ENCODE measurements around the gene MARCHF2. TPM values are rescaled to one million over a fixed set of nuclear protein-coding genes. Genes with fewer than 3 reads are reported as not detected.

MARCHF2 gene
- total and polyA plus RNA-seq, 2 donors (not counting 3 experiments of a cell fraction or from before 2014, with no cell fraction given), result 43.5 to 91.9 TPM

DNA sequence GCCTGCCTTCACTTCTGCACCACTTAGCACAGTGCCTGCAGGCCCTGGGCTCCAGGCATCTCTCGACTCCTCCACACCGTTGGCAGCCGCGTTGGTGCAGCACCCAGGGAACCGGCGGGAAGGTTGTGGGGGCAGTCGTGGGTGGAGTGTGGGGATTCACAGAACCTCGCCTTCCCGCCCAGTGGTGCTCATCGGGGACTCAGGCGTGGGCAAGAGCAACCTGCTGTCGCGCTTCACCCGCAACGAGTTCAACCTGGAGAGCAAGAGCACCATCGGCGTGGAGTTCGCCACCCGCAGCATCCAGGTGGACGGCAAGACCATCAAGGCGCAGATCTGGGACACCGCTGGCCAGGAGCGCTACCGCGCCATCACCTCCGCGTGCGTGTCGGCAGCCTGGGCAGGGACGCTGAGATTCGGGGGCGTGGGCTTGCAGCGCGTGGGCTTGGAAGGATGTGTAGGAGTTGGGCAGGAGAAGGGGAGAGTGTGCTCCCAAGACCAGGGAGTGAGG lies 13.4 kb upstream of the MARCHF2 start:
- BruUV-seq (replicated peaks), result no TSS peak
- H3K4me1 ChIP-seq (ENCODE audit: control insufficient read depth, extremely low read depth, insufficient read depth, low read length), result peaks cover 11% of the 10 kb centered on the region
- dilution Hi-C loops (cut with MboI; ENCODE audit: extremely low pct_ligation_motif_present, low sequenced_read_pairs), result no loop called here
- H3K36me3 ChIP-seq (ENCODE audit: control insufficient read depth in 2 of 2, extremely low read depth in 1 of 2, insufficient read depth in 2 of 2, low read length in 2 of 2), result peaks cover 0 to 27% of the 10 kb centered on the region in 2 experiments
- no peaks in the 10 kb centered on the region for H3K27me3 ChIP-seq (ENCODE audit: control insufficient read depth in 2 of 2, insufficient read depth in 2 of 2, low read length in 2 of 2)
- H3K4me3 ChIP-seq (replicated peaks in 1 of 3; ENCODE audit: insufficient read depth in 1 of 3, low read depth in 1 of 3, low read length in 3 of 3), result no peak overlapping the region
- H3K9me1 ChIP-seq (replicated peaks; ENCODE audit: control insufficient read depth, extremely low read depth, insufficient read depth, low read length), result no peaks in the 10 kb centered on the region
- no peaks in the 10 kb centered on the region for H4K20me1 ChIP-seq (replicated peaks; ENCODE audit: control insufficient read depth, extremely low read depth, insufficient read depth, low read length)
- CTCF ChIA-PET, result interaction anchor here (4.0 kb wide), 1 partner anchor 46 kb away, joined by 79 read pairs; no protein-coding TSS in a partner anchor
- no peak overlapping the region for H3K4me2 ChIP-seq (ENCODE audit: insufficient read depth, low read length)
- no peak overlapping the region for H2AFZ ChIP-seq (ENCODE audit: low read depth, low read length)
- no peak overlapping the region for H3K9ac ChIP-seq (replicated peaks; ENCODE audit: extremely low read depth, insufficient read depth, low read length)
- intact Hi-C loops (cut with micrococcal nuclease), result loop anchor here (2.0 kb wide), 1 partner anchor 67 kb away; no protein-coding TSS in a partner anchor
- peaks cover 31% of the 10 kb centered on the region for H3K79me2 ChIP-seq (ENCODE audit: control insufficient read depth, insufficient read depth, low read length)
- FAIRE-seq (no peak), DNase-seq (ENCODE audit: low read depth, low spot score) (no peak)
- TF ChIP-seq POLR2A (IDR thresholded peaks at IDR 0.05; ENCODE audit: low read depth, low read length) (no peak), GATA2 (IDR thresholded peaks at IDR 0.05; ENCODE audit: insufficient read depth, insufficient read length, low read depth, low read length) (no peak), POLR2AphosphoS5 (IDR thresholded peaks at IDR 0.05; ENCODE audit: insufficient read depth, low read depth, low read length) (no peak), EZH2 (IDR thresholded peaks at IDR 0.05; ENCODE audit: borderline replicate concordance, low read depth, low read length, severe bottlenecking) (no peak)
- TF ChIP-seq, protein P1, sequence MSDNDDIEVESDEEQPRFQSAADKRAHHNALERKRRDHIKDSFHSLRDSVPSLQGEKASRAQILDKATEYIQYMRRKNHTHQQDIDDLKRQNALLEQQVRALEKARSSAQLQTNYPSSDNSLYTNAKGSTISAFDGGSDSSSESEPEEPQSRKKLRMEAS (IDR thresholded peaks at IDR 0.05; ENCODE audit: insufficient read depth, insufficient read length), result no peak
- no peak overlapping the region for H3K27ac ChIP-seq (ENCODE audit: insufficient read depth, low read depth, low read length)
- H3K9me3 ChIP-seq (replicated peaks; ENCODE audit: control insufficient read depth, insufficient read depth, low read length), result no peaks in the 10 kb centered on the region
- POLR2A ChIA-PET, result no interaction called here

DNA sequence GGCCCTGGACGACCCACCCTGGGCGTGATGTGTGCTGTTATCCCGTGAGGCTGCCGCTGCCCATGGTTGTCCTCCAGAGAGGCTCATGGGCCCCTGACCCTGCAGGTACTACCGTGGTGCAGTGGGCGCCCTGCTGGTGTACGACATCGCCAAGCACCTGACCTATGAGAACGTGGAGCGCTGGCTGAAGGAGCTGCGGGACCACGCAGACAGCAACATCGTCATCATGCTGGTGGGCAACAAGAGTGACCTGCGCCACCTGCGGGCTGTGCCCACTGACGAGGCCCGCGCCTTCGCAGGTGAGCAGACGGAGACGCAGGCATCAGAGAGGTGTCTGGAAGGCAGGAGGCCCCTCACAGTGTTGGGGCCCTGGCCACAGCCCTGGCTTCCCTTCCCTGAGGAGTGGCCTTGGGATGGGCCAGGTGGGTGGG lies 11.1 kb upstream of the MARCHF2 start:
- H3K27me3 ChIP-seq (ENCODE audit: control insufficient read depth in 2 of 2, insufficient read depth in 2 of 2, low read length in 2 of 2), result no peaks in the 10 kb centered on the region
- no peak overlapping the region for H3K4me3 ChIP-seq (replicated peaks in 1 of 3; ENCODE audit: insufficient read depth in 1 of 3, low read depth in 1 of 3, low read length in 3 of 3)
- POLR2A ChIA-PET, result no interaction called here
- H3K4me2 ChIP-seq (ENCODE audit: insufficient read depth, low read length), result no peak overlapping the region
- peaks cover 3% of the 10 kb centered on the region for H3K4me1 ChIP-seq (ENCODE audit: control insufficient read depth, extremely low read depth, insufficient read depth, low read length)
- DNase-seq (ENCODE audit: low read depth, low spot score) (no peak), FAIRE-seq (no peak)
- no TSS peak for BruUV-seq (replicated peaks)
- H3K9me1 ChIP-seq (replicated peaks; ENCODE audit: control insufficient read depth, extremely low read depth, insufficient read depth, low read length), result no peaks in the 10 kb centered on the region
- TF ChIP-seq, protein P2, sequence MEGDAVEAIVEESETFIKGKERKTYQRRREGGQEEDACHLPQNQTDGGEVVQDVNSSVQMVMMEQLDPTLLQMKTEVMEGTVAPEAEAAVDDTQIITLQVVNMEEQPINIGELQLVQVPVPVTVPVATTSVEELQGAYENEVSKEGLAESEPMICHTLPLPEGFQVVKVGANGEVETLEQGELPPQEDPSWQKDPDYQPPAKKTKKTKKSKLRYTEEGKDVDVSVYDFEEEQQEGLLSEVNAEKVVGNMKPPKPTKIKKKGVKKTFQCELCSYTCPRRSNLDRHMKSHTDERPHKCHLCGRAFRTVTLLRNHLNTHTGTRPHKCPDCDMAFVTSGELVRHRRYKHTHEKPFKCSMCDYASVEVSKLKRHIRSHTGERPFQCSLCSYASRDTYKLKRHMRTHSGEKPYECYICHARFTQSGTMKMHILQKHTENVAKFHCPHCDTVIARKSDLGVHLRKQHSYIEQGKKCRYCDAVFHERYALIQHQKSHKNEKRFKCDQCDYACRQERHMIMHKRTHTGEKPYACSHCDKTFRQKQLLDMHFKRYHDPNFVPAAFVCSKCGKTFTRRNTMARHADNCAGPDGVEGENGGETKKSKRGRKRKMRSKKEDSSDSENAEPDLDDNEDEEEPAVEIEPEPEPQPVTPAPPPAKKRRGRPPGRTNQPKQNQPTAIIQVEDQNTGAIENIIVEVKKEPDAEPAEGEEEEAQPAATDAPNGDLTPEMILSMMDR (IDR thresholded peaks at IDR 0.05; ENCODE audit: extremely low read depth in 1 of 2, insufficient read depth in 1 of 2, low read depth in 1 of 2, low read length in 2 of 2), result no peak
- TF ChIP-seq MYC (IDR thresholded peaks at IDR 0.05; ENCODE audit: low read depth, low read length), result no peak
- no peak for TF ChIP-seq GATA2 (IDR thresholded peaks at IDR 0.05; ENCODE audit: insufficient read depth, insufficient read length, low read depth, low read length)
- TF ChIP-seq POLR2A (IDR thresholded peaks at IDR 0.05; ENCODE audit: low read depth, low read length), result no peak
- TF ChIP-seq POLR2AphosphoS5 (IDR thresholded peaks at IDR 0.05; ENCODE audit: insufficient read depth, low read depth, low read length), result no peak
- no peak for TF ChIP-seq FOS (IDR thresholded peaks at IDR 0.05; ENCODE audit: borderline replicate concordance, insufficient read depth, low read length)
- TF ChIP-seq EZH2 (IDR thresholded peaks at IDR 0.05; ENCODE audit: borderline replicate concordance, low read depth, low read length, severe bottlenecking), result no peak
- TF ChIP-seq, protein P1 (IDR thresholded peaks at IDR 0.05; ENCODE audit: insufficient read depth, insufficient read length), result no peak
- no peak overlapping the region for H2AFZ ChIP-seq (ENCODE audit: low read depth, low read length)
- CTCF ChIA-PET, result interaction anchor here (1.0 kb wide), 1 partner anchor 48 kb away, joined by 3 read pairs; no protein-coding TSS in a partner anchor
- no peak overlapping the region for H3K9ac ChIP-seq (replicated peaks; ENCODE audit: extremely low read depth, insufficient read depth, low read length)
- intact Hi-C loops (cut with micrococcal nuclease), result no loop called here
- dilution Hi-C loops (cut with MboI; ENCODE audit: extremely low pct_ligation_motif_present, low sequenced_read_pairs), result no loop called here
- H3K27ac ChIP-seq (ENCODE audit: insufficient read depth, low read depth, low read length), result no peak overlapping the region
- no peaks in the 10 kb centered on the region for H3K9me3 ChIP-seq (replicated peaks; ENCODE audit: control insufficient read depth, insufficient read depth, low read length)
- H4K20me1 ChIP-seq (replicated peaks; ENCODE audit: control insufficient read depth, extremely low read depth, insufficient read depth, low read length), result no peaks in the 10 kb centered on the region
- H3K79me2 ChIP-seq (ENCODE audit: control insufficient read depth, insufficient read depth, low read length), result peaks cover 16% of the 10 kb centered on the region
- peaks cover 0 to 31% of the 10 kb centered on the region in 2 experiments for H3K36me3 ChIP-seq (ENCODE audit: control insufficient read depth in 2 of 2, extremely low read depth in 1 of 2, insufficient read depth in 2 of 2, low read length in 2 of 2)
